GM18909 (cell line): ENCODE data around the gene OR2T33.
"Not testable (repeated sequence)": the region's sequence is repeated elsewhere in the genome, so short reads cannot be mapped to it uniquely, and the experiment has no call there.

Experiments used
- ATAC-seq: cut with Tn5 transposase; IDR thresholded peaks from one replicate; pipeline ENCODE4 v1.9.1; 2021; ENCODE audit warnings: mild to moderate bottlenecking; ENCODE audit not compliant: unreplicated experiment, poor library complexity

The OR2T33 gene

DNA sequence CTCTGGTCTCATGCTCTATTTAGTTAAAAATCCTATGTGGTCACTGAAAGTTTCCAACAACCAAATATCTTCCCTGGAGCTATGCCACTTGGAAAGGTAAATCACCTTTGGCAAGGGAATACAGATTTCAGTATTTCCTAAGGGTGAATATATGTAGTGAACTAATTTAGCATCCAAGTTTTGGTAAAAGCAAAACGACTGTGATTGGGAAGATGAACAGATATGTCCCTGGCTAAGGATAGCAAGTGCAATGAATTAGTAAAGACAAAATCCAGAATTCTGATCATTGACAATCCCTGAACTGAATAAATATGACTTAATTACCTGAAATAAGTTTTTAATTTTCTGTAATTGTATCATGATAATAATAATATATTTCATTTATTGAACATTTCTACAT lies at the start of gene OR2T33:
TSS of gene OR2T33 (minus strand) at position 101 of the 400 bp plus-strand sequence. CDS start 4,162 bp downstream, outside the sequence.
- ATAC-seq, result no peak

DNA sequence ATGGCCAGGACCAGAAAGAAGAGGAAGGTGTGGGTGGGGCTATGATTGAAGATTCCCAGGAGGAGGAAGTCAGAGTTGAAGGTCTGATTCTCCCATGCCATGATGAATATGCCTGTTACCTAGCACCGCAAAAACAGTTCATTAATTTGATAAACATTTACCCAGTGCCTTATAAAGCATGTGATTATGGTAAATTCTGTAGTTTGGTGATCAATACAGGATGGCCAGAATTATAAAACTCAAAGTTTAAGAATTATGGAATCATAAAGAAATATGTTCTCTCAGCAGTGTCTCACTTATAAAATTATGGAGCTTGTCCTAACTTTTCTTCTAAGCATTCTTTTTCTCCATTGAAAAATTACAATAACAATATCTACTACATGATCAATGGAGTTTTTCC lies 46.7 kb upstream of the OR2T33 start, which contains the start of gene OR2M7:
TSS of gene OR2M7 (minus strand) at position 101 of the 400 bp plus-strand sequence. CDS start at position 101, 0 bp downstream.
- no peak for ATAC-seq

- ATAC-seq, result no peak
These were observed 39.0 kb upstream of the OR2T33 start for GRCh38 chr1:248316796-248317195.

DNA sequence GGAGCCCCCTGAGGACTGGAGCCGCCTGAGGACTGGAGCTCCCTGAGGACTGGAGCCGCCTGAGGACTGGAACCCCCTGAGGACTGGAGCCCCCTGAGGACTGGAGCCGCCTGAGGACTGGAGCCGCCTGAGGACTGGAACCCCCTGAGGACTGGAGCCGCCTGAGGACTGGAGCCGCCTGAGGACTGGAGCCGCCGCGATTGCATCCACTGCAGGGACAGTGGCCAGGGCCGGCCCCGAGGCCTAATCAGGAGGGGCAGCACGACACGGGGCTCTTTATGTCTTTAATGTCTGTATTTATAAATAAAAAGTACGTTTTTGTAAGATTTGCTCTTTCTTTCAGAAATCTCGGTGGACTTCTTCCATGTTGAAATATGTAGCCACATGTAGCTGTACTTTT lies 29.0 kb upstream of the OR2T33 start:
- not testable (repeated sequence) for ATAC-seq

- ATAC-seq, result no peak
These were observed 28.3 kb upstream of the OR2T33 start for GRCh38 chr1:248306103-248306502.

- not testable (repeated sequence) for ATAC-seq
These were observed 27.9 kb upstream of the OR2T33 start for GRCh38 chr1:248305672-248306071.

DNA sequence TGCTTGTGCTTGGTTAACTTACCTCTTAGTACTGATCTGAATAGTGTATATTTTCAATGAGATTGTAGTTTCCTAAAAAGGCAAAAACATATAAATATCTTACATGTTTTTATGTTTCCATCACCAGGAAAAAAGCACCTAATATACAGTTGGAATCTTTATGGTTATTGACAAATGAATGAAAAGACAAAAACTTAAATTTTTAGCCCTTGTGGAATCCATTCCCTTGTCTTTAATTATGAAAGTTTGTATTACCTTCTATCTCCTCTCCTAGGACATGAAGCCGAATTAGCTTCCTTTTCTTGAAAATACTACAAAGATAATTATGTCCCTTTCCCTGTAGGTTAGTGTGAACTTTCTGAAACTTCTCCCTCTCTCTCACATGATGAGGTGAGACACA lies 25.5 kb upstream of the OR2T33 start, which contains the start of gene OR2T12:
TSS of gene OR2T12 (minus strand) at position 101 of the 400 bp plus-strand sequence. CDS start 7,846 bp downstream, outside the sequence.
- no peak for ATAC-seq

GRCh38 chr1:248288391-248288790 lies 10.6 kb upstream of the OR2T33 start:
- ATAC-seq, result no peak

DNA sequence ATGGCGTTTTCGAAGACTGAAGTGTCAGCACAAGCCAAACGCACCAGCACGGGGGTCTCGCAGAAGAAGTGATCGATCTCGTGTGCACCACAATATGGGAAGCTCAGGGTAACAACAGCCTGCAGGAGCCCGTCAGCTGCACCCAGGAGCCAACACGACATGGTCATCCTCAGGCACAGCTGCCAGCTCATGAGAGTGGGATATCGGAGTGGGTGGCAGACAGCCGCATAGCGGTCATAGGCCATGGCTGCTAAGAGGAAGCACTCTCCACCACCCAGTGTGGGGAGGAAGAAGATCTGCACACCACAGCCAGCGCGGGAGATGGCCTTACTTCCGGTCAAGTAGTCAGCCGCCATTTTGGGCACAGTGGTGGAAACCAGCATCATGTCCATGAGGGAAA lies 4.6 kb downstream of the OR2T33 start:
- ATAC-seq, result not testable (repeated sequence)

DNA sequence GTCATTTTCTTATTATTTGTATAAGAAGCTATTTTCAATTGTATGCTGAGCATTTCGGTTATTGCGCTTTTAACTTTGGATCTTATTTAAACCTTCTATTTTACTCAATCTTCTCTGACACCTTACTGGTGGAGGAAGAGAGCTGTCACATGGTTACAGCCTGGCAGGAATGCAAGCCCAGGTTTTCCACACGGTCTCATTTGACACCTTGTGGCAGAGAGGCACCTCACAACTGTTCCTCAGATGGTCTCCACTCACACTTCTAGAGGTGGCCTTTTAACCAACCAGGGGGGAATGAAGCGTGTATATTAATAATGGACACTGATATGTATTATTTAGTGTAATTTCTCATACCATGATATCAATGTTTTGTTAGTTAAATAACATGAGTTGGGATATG lies 9.6 kb downstream of the OR2T33 start:
- ATAC-seq, result no peak

DNA sequence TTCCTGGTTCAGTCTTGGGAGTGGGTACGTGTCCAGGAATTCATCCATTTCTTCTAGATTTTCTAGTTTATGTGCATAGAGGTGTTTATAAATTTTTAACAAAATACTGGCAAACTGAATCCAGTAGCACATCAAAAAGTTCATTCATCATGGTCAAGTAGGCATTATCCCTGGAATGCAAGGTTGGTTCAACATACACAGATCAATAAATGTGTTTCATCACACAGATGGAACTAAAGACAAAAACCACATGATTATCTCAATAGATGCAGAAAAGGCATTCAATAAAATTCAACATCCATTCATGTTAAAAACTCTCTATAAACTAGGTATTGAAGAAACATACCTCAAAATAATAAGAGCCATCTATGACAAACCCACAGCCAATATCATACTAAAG lies 18.5 kb downstream of the OR2T33 start:
- not testable (repeated sequence) for ATAC-seq

DNA sequence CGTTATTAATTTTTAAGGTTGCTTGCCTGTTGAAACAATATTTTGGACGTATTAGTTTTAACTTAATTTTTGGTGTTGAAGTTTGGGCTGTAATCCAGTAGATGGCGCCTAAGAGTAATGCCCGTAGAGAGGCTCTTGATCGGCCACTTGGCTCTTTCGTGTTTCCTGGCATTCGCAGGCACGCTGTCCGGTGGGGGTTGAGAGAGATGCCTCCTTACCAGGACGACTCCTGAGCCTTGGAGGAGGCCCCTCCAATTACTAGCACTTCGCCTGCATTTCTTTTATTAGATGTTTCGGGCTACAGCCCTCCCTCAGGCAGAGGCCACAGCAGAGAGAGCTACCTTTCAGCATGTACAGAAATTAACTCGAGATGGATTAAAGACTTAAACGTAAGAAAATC lies 34.6 kb downstream of the OR2T33 start:
- peak; percentile 90 for ATAC-seq

- ATAC-seq, result no peak
These were observed 38.3 kb downstream of the OR2T33 start for GRCh38 chr1:248239478-248239877.

DNA sequence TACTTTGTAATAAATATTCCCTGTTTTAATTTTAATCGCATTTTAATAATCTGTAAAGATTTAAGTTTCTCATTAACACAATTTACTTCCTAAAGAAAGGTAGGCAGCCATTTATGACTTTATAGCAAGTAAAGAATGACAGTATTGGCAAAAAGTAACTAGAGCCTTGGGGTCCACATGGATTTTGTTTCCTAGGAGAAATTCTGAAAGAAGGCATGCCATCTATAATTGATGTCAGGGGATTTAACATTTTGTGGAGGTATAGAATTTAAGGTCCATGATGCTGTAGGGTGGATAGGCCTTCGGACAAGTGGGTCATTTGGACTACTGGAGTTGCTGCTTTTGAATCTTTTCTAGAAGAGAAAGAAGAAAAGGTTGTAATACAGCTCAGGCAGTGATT lies 46.7 kb downstream of the OR2T33 start, which contains the start of gene OR2M4:
TSS of gene OR2M4 (plus strand) at position 301 of the 400 bp plus-strand sequence. CDS start 7,512 bp downstream, outside the sequence.
- ATAC-seq, result no peak

GRCh38 chr1:248229360-248229908 lies 48.3 kb downstream of the OR2T33 start:
- no peak for ATAC-seq

GRCh38 chr1:248225537-248225936 lies 52.2 kb downstream of the OR2T33 start:
- no peak for ATAC-seq
